ENCODE results near the gene GRIA4.
A peak's percentile ranks its signal among the peaks of the same experiment; 100 is the strongest.

The GRIA4 gene

DNA sequence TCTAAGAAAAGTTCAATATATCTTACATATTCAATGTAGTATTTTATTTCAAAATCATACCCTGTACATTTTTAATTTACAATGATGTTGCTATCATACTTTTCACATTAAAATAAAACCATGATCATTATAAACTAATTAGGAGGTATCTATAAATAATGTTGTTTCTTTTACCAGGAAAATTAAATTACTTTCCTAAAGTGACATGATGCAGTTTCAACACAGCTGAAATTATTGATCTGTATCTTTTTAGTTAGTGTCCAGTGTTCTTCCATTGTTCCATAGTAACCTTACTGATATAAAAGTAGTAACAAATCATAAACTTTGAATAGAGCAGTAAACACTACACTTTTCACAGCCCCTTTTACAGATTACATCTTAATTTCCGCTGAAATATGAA lies 29.7 kb downstream of the GRIA4 start:
- no peak for DNase-seq

DNA sequence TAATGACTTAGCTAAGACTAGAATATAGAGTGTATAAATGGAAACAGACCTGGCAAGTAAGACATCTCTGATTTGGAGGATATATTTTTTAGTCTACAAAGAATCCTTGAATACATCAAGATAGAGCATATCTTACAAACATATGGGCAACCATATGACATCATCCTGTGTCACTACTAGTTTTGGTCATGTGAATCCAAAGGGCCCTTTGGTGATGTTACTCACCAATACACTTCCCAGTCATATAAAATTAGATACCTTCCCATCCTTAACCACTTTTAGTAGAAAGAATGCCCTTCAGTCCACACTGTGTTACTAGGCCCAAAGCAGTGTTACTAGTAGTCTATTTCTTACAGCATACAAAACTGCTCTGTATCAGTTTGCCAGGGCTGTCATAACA lies 31.6 kb downstream of the GRIA4 start:
- no peak for DNase-seq

DNA sequence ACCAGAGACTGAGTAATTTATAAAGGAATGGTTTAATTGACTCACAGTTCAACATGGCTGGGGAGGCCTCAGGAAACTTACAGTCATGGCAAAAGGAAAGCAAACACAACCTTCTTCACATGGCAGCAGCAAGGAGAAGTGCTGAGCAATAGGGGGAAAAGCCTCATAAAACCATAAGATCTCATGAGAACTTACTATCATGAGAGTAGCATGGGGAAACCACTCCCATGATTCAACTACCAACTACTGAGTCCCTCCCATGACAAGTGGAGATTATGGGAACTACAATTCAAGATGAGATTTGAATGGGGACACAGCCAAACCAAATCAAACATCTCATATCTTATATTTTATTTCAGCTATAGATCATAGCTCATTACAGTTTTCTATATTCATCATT lies 33.0 kb downstream of the GRIA4 start:
- DNase-seq = no peak

DNA sequence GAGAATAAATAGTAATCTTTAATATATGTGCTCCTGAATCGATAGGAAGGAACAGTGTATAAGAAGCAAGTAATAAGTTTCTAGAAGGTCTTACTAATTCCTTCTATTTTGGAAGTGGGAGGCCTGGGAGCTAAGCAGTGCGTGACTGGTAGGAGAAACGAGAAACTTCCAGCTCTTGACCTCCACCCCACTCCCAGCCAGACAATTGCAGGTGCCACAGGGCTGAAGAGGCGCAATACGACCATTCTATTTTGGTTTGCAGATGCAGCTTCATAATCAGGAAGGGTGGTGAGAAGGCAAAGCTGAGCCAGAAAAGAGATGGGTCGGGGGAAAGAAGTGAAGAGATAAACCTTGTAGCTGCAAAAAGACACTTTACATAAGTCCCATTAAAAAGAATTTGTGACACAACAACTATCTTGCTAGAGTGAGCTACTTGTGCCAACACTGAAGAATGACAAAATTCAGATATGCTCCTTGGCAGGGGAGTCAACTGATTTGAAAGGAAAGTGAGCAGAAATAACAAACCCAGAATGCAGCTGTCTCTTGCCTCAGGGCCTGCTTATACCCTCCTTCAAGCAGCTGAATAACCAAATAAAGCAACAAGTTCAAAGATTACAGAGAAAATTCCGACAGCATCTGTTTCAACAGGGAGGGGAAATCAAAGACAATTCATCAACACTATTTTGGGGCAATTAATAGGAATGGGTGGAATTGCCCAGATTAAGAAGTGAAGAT lies 35.1 kb downstream of the GRIA4 start:
- no peak for DNase-seq

DNA sequence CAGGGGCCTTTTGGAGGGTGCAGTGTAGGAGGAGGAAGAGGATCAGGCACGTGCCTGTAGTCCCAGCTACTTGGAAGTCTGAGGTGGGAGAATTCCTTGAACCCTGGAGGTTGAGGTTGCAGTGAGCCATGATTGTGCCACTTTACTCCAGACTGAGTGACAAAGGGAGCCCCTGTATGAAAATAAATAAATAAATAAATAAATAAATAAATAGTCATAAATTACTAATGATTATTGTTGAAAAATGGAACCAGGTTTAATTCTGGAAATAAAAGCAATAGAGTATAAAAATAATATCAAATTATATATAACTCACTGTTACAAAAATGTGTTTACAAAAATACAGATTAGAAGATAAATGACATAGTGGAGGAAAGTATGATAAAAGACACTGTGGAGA lies 37.9 kb downstream of the GRIA4 start:
- DNase-seq = no peak

DNA sequence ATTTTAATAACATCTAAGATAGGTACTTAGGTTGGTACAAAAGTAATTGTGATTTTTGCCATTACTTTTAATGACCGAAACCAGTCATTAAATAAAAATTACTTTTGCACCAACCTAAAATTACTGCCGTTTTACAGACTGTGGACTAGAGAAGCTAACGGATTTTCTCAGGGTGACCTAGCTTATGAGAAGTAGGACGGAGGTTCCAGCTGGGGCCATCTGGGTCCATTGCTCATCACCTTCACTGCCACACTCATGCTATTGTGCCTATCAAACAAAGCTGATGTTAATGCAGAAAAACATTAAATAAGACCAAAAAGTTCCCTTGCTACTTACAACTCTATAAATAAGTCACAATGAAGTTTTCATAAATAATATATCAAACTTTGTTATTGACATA lies 38.9 kb downstream of the GRIA4 start:
- no peak for DNase-seq

DNA sequence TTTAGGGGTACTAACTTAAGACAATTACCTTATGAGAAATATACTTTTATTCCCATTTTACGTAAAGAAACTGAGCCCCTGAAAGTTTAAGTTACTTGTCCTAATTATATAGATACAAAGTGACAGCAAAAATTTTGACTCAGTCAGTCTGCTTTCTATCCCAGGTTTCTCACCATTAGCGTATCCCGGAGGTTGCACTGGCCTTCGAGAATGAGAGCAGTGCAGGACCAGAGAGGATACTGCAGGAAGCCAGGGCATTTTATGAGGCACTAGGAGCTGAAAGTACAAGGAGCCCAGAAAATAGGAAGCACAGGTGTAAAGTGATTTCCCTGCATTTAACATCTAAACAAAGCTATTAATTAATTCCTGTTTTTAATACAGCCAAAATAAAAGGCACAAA lies 55.4 kb downstream of the GRIA4 start:
- no peak for DNase-seq

DNA sequence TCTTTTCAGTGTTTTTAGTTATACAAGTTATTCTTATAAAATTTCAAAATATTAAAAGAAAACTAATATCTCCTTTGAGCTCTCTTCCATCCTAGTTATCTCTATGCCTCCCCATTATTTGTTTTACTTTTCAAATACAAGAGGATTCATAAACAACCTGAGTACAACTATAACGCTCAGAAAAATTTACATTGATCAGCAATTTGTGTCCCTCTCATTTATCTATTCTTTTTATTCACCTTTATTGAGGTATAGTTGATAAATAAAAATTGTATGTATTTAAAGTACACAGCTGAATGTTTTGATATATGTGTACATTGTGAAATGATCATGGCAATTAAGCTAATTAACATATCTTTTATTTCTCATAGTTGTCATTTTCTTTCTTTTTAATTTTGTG lies 57.6 kb downstream of the GRIA4 start:
- no peak for DNase-seq

DNA sequence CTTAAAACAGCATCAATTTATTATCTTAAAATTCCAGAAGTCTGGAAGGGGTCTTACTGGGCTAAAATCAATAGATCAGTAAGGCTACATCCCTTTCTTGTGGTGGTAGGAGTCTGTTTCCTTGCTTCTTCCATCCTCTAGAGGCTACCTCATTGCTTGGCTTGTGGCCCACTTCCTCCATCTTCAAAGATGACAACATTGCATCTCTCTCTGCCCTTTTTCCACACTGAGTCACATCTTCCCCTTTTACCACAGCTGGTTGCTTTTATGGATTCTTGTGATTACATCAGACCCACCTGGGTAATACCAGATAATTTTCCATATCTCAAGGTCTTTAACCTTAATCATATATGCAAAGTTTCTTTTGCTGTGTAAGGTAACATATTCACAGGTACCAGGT lies 60.9 kb downstream of the GRIA4 start:
- DNase-seq = no peak

DNA sequence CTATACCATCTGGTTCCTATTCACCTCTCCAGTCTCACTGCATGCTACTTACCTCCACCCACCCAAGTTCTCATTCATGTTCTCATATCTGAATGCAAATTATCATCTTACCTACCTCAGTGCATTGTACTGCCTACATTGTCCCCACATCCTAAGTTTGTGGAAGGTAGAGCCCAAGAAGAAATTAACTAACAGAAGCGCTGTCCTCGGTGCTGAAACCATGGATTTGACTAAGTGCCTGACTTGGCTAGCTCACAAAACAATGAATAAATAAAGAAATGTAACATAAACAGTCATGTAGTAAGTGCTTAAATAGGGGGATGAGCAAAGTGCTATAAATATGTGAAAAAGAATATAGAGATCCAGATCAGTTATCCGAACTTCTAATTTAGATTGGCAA lies 63.2 kb downstream of the GRIA4 start:
- DNase-seq = no peak

DNA sequence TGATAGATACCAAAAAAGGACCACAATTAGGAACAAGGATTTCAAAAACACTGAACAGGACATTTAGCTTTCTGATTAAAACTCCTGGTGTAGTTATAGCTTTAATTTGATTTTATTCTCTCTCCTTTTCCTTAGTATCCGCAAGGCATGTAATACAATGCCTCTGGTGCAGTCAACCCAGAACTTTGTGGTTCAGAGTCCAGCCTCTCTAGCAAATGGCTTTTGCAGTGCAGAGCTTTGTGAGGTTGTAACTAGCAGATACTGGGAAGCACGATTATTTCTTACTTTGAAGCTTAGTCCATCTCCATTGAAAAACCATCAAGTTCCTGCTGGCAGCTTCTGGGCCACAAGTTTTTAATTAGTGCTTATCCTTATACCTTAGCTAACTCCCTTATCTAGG lies 79.8 kb downstream of the GRIA4 start:
- no peak for DNase-seq

DNA sequence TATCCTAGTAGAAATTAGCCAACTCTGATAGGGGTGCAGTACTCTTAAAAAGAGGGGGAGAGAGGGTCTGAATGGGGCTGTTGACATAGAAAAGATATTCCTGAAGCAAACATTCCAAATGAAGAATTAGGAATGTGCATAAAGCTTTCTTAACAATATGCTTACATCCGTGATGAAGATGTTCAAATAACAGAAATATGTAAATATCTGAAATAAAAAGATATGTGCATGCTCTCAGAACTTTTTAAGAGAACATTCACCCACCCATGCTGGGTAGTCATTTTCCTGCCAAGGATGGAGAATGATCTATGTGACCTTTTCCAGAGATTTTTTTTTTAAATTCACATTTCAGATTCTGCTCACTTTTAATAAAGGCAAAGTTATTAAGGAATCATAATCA lies 80.6 kb downstream of the GRIA4 start:
- DNase-seq = no peak

DNA sequence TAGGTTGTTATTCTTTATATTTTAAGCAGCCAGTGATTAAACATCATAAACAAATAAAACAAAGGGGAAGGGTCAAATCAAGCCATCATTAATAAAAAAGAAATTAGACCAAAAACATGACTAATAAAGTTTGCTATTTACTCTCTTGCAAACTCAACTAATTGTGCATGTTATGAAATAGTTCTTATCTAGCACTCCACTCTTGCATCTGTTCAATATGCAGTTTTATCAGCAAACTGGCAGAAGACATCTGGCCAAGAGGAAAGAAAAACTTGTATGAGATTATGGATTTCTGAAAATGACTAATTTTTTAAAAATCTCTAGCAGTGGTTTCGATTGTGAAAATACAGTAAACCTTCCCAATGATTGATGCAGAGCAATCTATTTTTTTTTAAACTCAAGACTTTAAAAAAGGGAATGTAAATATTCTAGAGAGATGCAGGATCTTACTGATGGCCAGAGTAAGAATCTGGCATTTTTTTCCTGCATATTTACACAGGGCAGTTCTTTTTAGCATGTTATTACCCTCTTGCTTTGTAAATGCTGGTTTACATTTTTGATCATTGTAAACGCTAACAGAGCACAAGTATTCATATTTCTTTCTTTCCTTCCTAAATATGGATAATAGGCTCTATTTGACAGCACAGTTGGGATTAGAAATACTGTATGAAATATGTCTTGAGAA lies 83.3 kb downstream of the GRIA4 start:
- no peak for DNase-seq

DNA sequence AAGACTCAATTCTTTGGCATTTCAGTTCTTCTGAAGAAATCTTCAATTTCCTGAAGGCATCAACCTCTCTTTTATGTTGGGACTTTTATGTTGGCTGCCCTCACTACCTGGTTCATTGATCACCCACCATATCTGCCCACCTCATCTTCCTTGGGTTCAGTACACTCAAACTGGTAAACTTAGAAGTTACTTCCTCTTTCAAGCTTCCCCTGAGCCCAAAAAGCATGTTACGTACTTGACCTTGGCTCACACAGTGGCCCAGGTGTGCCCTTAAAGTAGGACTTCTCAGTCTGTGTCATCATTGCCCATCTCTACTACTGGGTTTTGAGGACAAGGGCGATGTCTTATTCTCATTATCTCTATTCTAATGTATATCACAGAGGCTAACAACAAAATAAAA lies 86.1 kb downstream of the GRIA4 start:
- DNase-seq = no peak

DNA sequence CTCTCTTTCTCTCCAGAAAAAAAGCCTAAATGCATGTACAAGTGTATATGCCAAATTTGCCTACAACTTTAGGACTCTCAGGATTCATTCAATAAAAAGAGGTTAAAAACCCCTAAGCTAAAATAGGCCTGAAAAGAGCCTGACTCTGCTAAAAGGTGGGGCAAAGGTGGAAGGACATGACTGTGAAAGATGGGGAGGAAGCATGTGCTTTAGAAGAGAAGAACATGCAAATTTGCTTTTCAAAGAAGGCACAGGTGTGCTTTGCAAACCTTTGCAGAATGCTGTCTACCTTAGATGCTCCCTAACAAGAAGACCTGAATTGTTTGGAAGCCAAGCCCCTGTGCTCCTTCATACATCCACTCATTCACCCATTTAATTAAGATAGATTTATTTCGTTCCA lies 87.4 kb downstream of the GRIA4 start:
- DNase-seq = no peak

DNA sequence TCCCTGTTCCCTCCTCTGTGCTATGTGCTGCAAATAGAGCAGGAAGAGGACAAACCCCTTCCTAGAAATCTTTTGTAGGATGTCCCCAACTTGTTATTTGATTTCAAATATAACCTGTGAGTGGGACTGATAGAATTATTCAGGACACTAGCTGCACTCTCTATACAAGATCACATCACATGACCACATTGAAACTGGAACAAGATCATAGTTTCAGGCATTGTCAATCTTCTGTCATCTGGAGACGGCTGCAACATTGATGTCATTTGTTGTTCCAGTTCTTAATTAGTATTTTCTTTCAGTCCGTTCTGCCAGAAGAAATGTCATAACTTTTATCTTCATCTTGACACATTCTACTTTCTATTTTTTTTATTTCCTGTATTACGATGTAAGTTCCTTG lies 89.3 kb downstream of the GRIA4 start:
- no peak for DNase-seq

DNA sequence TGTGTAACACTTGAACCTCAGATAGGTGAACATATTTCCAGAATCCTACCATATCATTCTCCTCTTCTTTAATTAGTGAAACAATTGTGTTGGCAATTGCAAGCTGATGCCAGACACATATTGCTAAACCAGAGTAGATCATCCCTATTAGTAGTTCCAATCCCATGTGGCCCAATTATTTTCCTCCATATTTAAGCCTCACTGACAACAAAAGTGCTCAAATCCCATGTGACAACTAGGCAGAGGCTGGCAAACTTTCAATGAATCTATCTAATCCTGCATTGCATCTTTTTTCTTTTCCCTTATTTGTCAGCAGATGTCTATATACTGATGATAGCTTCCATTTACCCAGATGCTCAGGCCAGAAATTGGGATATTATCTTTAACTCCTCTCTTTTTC lies 90.4 kb downstream of the GRIA4 start:
- no peak for DNase-seq

DNA sequence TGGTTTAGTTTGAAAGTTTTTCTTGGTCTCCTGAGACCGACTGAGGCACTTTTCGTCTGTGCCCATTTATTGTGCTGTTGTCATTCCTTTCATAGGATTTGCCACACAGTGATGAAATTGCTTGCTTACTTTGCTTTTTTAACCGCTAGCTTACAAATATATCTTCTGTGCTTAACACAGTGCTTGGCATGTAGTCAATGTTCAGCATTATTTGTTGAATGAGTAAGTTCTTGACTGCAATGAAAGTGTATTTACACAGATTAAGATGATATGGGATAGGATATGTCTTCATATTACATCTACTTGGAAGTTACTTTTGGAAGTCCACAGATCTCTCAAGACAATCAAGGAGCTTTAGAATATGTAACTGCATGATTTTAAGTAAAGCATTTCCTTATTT lies 91.2 kb downstream of the GRIA4 start:
- DNase-seq = no peak

DNA sequence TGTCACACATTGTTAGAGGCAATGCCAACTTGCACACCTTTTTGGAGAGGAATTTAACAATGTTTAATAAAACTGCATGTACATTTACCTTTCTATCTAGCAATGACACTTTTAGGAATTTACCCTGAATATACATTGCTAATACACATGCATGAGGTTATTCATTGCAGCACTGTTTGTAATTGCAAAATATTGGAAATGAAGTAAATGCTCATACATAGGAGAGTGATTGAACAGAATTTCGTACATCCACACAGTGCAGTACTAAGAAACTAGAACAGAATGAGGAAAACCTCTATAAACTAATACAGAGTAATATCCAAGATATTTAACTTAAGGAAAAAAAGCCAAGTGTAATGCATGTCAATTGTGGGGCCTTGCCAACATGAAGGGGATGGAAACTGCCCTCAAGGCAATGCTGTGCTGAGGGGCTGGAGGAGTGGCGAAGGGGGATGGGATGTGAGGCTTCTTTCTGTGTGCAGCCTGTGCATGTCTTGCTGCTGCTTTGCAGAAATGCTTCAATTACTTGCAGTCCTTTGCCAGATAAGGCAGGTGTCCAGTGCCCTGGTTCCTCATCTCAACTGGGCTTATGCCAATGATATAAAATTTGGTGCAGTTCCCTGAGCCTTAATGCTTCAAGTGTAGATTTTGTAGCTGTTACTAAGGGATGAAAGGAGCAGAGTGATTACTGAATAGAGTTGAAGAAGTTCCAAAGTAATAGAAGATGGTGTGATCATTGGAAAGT lies 96.1 kb downstream of the GRIA4 start:
- no peak for DNase-seq

DNA sequence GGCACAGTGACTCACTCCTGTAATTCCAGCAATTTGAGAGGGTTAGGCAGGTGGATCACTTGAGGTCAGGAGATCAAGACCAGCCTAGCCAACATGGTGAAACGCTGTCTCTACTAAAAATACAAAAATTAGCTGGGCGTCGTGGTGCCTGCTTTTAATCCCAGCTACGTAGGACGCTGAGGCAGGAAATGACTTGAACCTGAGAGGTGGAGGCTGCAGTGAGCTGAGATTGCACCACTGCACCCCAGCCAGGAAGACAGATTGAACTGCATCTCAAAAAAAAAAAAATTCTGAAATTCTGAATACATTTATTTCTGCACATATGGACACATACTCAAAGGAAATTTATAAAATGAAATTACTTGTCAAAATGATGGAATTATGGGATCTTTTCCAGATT lies 103.2 kb downstream of the GRIA4 start:
- DNase-seq = no peak

DNA sequence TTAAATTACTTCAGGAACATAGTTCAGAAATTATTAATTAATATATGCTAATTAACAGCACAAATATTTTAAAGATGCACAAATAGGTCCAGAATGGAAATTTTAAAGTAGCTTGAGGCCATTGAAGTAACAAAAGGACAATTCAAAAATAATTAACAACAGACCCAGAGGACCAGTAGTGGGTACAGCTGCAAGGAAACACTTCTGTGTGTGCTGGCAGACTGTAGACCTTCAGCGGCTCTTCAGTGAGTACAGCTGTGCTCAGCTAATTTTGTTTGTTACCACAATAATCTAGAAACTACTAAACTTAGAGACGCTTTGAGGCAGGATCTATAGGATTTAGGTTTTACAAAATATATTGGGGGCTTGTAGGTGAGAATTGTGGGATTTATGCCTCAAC lies 103.8 kb downstream of the GRIA4 start:
- DNase-seq = no peak

DNA sequence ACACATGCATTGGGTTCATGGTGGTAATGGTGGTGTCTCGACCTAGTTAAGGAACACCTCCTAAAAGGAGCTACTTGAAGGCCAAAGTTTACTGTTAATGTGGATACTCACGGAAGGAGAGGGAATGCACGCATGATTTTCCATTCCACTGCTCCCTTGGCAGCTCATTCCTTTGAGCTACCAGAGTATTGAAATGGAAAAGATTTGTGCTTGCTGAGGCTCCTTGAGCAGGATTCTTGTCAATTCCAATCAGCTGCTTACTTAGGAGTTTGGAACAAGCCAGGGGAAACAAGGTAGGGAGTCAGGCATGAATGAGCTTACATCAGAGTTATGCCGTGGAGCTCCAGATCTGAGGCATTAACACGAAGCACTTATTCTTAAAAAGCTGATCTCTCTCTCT lies 108.8 kb downstream of the GRIA4 start:
- no peak for DNase-seq

DNA sequence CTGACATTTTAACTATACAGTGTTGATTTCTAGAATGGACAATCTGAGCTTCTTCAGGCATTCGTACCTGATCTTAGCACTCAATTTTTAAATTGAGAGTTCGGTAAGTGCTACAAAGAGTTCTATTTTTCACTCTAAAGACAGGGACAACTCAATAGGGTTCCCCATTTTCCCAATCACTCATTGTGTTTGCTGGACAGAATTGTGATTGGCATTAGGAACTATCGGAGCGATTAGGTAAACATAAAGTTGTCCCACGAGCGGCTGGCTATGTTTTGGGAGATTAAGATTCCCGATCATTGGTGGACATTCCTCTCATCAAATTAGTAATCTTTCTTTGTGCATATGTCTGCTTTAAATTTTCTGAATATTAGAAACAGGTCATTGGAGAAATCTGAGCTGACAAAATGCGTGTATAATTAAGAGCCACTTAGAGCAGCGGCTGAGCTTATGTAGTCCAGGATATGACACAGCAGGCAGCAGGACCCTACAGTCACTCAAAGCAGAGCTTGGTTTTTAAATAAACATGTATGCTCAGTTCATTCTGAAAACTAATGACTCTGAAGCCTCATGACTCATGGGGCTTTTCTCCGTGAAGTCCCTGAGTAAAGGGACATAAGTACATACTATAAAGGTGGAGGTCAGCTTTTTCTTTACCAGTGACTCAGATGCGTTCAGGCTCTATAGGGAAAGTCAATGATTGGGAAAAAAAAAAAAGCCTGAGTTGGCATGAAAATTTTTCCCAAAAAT lies 109.4 kb downstream of the GRIA4 start:
- peak; percentile 74 for DNase-seq

DNA sequence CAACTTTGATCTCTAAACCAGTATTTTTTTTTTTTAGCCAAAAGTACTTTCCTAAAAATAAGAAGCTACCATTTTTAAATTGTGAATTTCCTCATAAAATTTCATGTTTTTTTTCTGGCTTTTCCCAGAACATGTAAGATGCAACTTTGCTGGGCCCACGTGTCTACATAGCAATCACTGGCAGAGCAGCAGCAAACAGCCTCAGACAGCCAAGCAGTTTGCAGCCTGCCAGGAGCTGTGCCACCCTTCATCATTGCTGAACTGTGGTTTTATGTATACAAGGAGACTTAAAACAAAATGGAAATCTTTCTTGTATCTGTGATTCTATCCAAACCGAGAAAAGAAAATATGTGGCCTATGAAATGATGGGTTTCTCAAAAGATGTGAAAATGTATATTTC lies 110.2 kb downstream of the GRIA4 start:
- DNase-seq = peak; percentile 61
